ENCODE measurements around the gene SH3PXD2A.

GRCh38 chr10:103554488-103555324 is 300.7 kb downstream of the SH3PXD2A start:
- TF ChIP-seq CTCF (IDR thresholded peaks at IDR 0.05) (no peak), POLR2A (IDR thresholded peaks at IDR 0.05) (no peak), POLR2AphosphoS5 (IDR thresholded peaks at IDR 0.05; ENCODE audit: insufficient read depth in 1 of 2, low read depth in 1 of 2) (peak in 1 of 2 donors; percentile 22)
